ENCODE results near the gene LGALS7.

- TF ChIP-seq GATA3 (IDR thresholded peaks at IDR 0.05; ENCODE audit: low read depth, low read length) (no peak), GATA2 (IDR thresholded peaks at IDR 0.05; ENCODE audit: low read depth, low read length) (no peak)
Observed at GRCh38 chr19:38805180-38805579, 31.9 kb upstream of the LGALS7 start.
